Osteoblast (primary cell): ENCODE data around the gene CMSS1. TPM values are rescaled to one million over a fixed set of nuclear protein-coding genes. Genes with fewer than 3 reads are reported as not detected.

Experiments used
- DNase-seq: peaks from one replicate; pipeline ENCODE4 v3.0.0; 2011; ENCODE audit warnings: low spot score, mixed read lengths; ENCODE audit not compliant: insufficient read length; ENCODE audit errors: missing footprints
- H2AFZ ChIP-seq: 2 replicates; pipeline ENCODE4 v1.6.0; 2011; ENCODE audit warnings: mild to moderate bottlenecking, low read length
- H3K27ac ChIP-seq: 2 replicates; pipeline ENCODE4 v1.5.1; 2011; ENCODE audit warnings: mild to moderate bottlenecking, low read depth, low read length, moderate library complexity
- H3K27me3 ChIP-seq: 2 replicates; pipeline ENCODE4 v1.6.0; 2012; ENCODE audit warnings: mild to moderate bottlenecking, control low read depth, inconsistent platforms, low read length, moderate library complexity; ENCODE audit not compliant: insufficient read depth
- H3K36me3 ChIP-seq: 2 replicates; pipeline ENCODE4 v1.5.1; 2011; ENCODE audit warnings: mild to moderate bottlenecking, low read length, control low read depth, moderate library complexity; ENCODE audit not compliant: insufficient read depth
- H3K4me1 ChIP-seq: 2 replicates; pipeline ENCODE4 v1.5.1; 2011; ENCODE audit warnings: mild to moderate bottlenecking, low read length, control low read depth, moderate library complexity; ENCODE audit not compliant: insufficient read depth
- H3K4me2 ChIP-seq: 2 replicates; pipeline ENCODE4 v1.6.0; 2011; ENCODE audit warnings: mild to moderate bottlenecking, low read length; ENCODE audit not compliant: insufficient read depth
- H3K4me3 ChIP-seq: fragments of 200-600 bp; sonication (generic); 3 replicates; pipeline ENCODE4 v1.5.1; 2012; ENCODE audit warnings: mild to moderate bottlenecking, low read length, inconsistent platforms; ENCODE audit not compliant: insufficient read depth
- H3K79me2 ChIP-seq: 2 replicates; pipeline ENCODE4 v1.6.0; 2012; ENCODE audit warnings: mild to moderate bottlenecking, low read length, control low read depth, inconsistent platforms; ENCODE audit not compliant: insufficient read depth
- H3K9me3 ChIP-seq: 2 replicates; pipeline ENCODE4 v1.5.1; 2011; ENCODE audit warnings: low read depth, low read length, control low read depth
- H4K20me1 ChIP-seq: 2 replicates; pipeline ENCODE4 v1.6.0; 2012; ENCODE audit warnings: mild to moderate bottlenecking, low read length, control low read depth; ENCODE audit not compliant: insufficient read depth
- total RNA-seq: library from RNA; depleted of rRNA; stranded (reverse); fragments of >200 nt; gene quantifications from 2 replicates; pipeline ENCODE4 v1.2.3, GENCODE V29; 2012
- TF ChIP-seq, protein P1 (sequence below): IDR thresholded peaks from 2 replicates; pipeline ENCODE4 v1.5.1; 2011; ENCODE audit warnings: mild to moderate bottlenecking, low read depth, low read length, moderate library complexity; ENCODE audit errors: extremely low read depth

The CMSS1 gene
- total RNA-seq, 1 donor: 15.9 TPM

DNA sequence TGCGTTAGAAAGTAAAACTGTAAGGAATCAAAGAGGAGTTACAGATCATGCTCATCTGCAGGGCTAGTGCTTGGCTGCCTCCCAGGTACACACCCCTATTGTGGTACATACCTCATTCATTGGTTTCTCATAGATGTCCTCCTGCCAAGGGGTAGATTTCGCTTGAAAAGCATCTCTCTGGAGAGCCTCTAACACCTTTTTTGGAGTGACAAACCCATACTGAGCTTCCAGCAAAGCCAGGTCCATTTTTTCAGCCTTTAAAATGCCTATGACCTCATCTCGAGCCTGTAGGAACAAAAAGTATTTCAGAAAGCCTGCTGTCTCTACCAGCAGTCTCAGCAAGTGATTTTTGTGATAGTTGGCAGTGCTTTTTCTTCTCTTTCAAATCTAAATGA is 112.1 kb downstream of the CMSS1 start:
- no peak overlapping the region for H2AFZ ChIP-seq
- DNase-seq: no peak
- TF ChIP-seq, protein P1, sequence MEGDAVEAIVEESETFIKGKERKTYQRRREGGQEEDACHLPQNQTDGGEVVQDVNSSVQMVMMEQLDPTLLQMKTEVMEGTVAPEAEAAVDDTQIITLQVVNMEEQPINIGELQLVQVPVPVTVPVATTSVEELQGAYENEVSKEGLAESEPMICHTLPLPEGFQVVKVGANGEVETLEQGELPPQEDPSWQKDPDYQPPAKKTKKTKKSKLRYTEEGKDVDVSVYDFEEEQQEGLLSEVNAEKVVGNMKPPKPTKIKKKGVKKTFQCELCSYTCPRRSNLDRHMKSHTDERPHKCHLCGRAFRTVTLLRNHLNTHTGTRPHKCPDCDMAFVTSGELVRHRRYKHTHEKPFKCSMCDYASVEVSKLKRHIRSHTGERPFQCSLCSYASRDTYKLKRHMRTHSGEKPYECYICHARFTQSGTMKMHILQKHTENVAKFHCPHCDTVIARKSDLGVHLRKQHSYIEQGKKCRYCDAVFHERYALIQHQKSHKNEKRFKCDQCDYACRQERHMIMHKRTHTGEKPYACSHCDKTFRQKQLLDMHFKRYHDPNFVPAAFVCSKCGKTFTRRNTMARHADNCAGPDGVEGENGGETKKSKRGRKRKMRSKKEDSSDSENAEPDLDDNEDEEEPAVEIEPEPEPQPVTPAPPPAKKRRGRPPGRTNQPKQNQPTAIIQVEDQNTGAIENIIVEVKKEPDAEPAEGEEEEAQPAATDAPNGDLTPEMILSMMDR: no peak
- H3K9me3 ChIP-seq: no peaks in the 10 kb centered on the region
- H4K20me1 ChIP-seq: no peaks in the 10 kb centered on the region
- no peaks in the 10 kb centered on the region for H3K79me2 ChIP-seq
- peaks cover 20% of the 10 kb centered on the region for H3K4me1 ChIP-seq
- no peak overlapping the region for H3K27ac ChIP-seq
- H3K4me2 ChIP-seq: peak overlapping the region; percentile 23
- H3K27me3 ChIP-seq: no peaks in the 10 kb centered on the region
- H3K36me3 ChIP-seq: no peaks in the 10 kb centered on the region
- no peak overlapping the region for H3K4me3 ChIP-seq

- H3K27ac ChIP-seq: no peak overlapping the region
- H3K4me1 ChIP-seq: peaks cover 22% of the 10 kb centered on the region
- TF ChIP-seq, protein P1: no peak
These were observed 113.4 kb downstream of the CMSS1 start for GRCh38 chr3:99931059-99931458.

DNA sequence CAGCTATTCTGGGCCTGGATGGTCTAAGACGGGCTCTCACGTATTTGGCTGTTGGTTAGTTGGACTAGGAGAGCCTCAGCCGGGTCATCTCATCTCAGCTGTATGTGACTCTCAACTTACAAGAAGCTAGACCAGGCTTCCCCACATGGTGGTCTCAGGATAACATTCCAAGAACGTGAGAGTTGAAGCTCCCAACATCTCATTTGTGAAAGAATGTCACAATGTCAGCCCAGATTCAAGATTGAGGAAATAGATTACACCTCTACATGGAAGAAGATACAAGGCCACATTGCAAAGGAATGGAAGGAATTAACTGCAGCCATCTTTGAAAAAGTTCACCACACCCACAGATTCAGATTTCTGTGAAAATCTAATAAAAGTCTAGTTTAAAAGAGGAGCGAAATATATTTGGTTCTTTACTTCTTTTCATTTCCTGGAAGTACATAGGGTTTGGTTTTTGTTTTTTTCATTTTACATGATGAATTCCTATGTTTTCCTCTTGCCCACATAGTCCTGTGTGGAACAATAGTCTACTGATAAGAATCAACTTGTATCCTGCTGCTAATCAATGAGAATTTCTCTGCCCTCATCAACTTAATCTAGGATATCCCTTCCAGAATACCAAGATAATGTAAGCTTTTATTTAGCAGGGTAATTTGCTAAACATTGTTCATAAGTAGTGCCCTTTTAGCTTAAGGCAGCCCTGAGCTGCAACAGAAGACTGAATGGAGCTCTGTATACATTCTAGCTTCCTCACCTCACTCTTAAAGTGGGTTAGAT is 116.5 kb downstream of the CMSS1 start:
- H3K9me3 ChIP-seq: no peaks in the 10 kb centered on the region
- TF ChIP-seq, protein P1: no peak
- no peaks in the 10 kb centered on the region for H3K36me3 ChIP-seq
- no peak overlapping the region for H3K27ac ChIP-seq
- no peak overlapping the region for H3K4me2 ChIP-seq
- DNase-seq: no peak
- H3K4me3 ChIP-seq: no peak overlapping the region
- H2AFZ ChIP-seq: no peak overlapping the region
- no peaks in the 10 kb centered on the region for H3K27me3 ChIP-seq
- H4K20me1 ChIP-seq: no peaks in the 10 kb centered on the region
- peaks cover 40% of the 10 kb centered on the region for H3K4me1 ChIP-seq
- H3K79me2 ChIP-seq: no peaks in the 10 kb centered on the region

More at GRCh38 chr3:99931059-99931458, 113.4 kb downstream of the CMSS1 start:
- no peak overlapping the region for H2AFZ ChIP-seq
- H3K27me3 ChIP-seq: no peaks in the 10 kb centered on the region
- no peaks in the 10 kb centered on the region for H3K79me2 ChIP-seq
- H3K4me2 ChIP-seq: no peak overlapping the region
- DNase-seq: no peak
- no peaks in the 10 kb centered on the region for H3K36me3 ChIP-seq
- H4K20me1 ChIP-seq: no peaks in the 10 kb centered on the region
- H3K9me3 ChIP-seq: no peaks in the 10 kb centered on the region
- H3K4me3 ChIP-seq: no peak overlapping the region

GRCh38 chr3:99934975-99935797 is 117.5 kb downstream of the CMSS1 start:
- TF ChIP-seq, protein P1: no peak
- no peak overlapping the region for H3K4me3 ChIP-seq
- no peaks in the 10 kb centered on the region for H4K20me1 ChIP-seq
- H3K36me3 ChIP-seq: no peaks in the 10 kb centered on the region
- no peaks in the 10 kb centered on the region for H3K9me3 ChIP-seq
- no peak for DNase-seq
- H3K27ac ChIP-seq: no peak overlapping the region
- H2AFZ ChIP-seq: no peak overlapping the region
- no peak overlapping the region for H3K4me2 ChIP-seq
- peaks cover 34% of the 10 kb centered on the region for H3K4me1 ChIP-seq
- H3K79me2 ChIP-seq: no peaks in the 10 kb centered on the region
- H3K27me3 ChIP-seq: no peaks in the 10 kb centered on the region
